KOPT-K1 (cell line): ENCODE results near the gene POU2F1.

ENCODE experiments used
- H3K27ac ChIP-seq: fragments of 200-600 bp; sonication (generic); 2 replicates; pipeline ENCODE4 v1.5.1; 2016; ENCODE audit warnings: antibody characterized with exemption, mild to moderate bottlenecking, low read depth, low read length; ENCODE audit not compliant: poor library complexity, severe bottlenecking
- H3K36me3 ChIP-seq: fragments of 200-600 bp; sonication (generic); 2 replicates; pipeline ENCODE4 v1.5.1; 2017; ENCODE audit warnings: antibody characterized with exemption, mild to moderate bottlenecking, low read length, moderate library complexity; ENCODE audit not compliant: insufficient read depth
- H3K9me3 ChIP-seq: fragments of 200-600 bp; sonication (generic); 2 replicates; pipeline ENCODE4 v1.5.1; 2017; ENCODE audit warnings: antibody characterized with exemption, low read length, mild to moderate bottlenecking; ENCODE audit not compliant: insufficient read depth, poor library complexity, severe bottlenecking

POU2F1 gene

GRCh38 chr1:167328816-167329483 is 108.3 kb downstream of the POU2F1 start:
- Histone ChIP-seq H3K36me3 (peaks cover 8% of the 10 kb centered on the region), H3K9me3 (peaks cover 19% of the 10 kb centered on the region), H3K27ac (no peak overlapping the region)

DNA sequence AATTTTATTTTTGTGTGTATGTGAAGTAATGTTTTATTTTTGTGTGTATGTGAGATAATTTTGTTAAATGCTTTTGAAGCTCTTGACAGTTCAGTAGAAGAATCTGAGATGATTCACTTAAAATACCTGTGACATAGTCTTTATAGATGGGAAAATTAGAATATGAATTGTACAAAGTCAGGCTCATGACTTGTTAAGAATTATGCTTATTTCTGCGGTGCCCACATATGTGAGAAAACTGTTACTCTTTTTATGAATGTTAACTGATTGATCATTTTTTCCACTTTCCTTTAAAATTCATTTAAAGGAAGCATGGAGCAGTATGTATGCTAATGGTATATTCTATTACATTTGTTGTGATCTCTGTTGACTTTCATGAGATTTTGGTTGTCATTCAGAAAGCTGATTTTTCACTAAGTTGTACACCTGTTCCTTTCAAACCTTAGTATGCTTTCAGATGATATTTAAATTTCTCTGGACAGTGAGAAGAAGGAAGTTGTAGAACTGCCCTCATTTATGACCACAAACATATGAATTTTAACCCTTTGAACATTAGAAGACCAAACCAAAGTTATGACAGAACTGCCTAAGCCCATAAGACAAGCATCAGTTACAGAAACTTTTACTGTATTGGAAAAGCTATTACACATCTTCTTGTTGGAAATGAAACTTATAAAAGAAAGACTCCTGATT is 110.1 kb downstream of the POU2F1 start:
- H3K9me3 ChIP-seq = peaks cover 4% of the 10 kb centered on the region
- no peak overlapping the region for H3K27ac ChIP-seq
- peaks cover 9% of the 10 kb centered on the region for H3K36me3 ChIP-seq

DNA sequence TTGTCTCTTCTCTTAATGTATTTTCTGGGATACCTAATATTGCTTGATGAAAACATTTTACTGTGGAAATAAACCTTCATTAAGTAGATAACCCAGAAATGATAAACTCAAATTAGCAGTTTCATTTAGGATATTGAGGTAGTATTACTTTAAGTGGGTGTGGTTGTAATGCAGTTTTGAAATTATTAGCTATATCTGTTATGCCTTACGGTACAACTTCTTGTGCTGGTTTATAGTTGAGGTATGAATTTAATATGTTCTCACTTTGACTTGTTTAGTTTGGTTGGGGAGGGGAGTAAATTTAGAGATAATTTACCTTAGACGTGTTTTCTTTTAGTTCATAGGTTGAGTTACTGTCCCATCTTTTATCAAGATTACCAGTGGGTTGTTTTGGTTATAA is 111.0 kb downstream of the POU2F1 start:
- Histone ChIP-seq H3K27ac (no peak overlapping the region), H3K9me3 (no peaks in the 10 kb centered on the region), H3K36me3 (peaks cover 9% of the 10 kb centered on the region)

GRCh38 chr1:167332503-167332902 is 111.8 kb downstream of the POU2F1 start:
- no peak overlapping the region for H3K27ac ChIP-seq
- peaks cover 7% of the 10 kb centered on the region for H3K9me3 ChIP-seq
- peaks cover 9% of the 10 kb centered on the region for H3K36me3 ChIP-seq

- peaks cover 9% of the 10 kb centered on the region for H3K36me3 ChIP-seq
- H3K27ac ChIP-seq = no peak overlapping the region
- peaks cover 8% of the 10 kb centered on the region for H3K9me3 ChIP-seq
Observed at GRCh38 chr1:167333124-167333523, 112.4 kb downstream of the POU2F1 start.

DNA sequence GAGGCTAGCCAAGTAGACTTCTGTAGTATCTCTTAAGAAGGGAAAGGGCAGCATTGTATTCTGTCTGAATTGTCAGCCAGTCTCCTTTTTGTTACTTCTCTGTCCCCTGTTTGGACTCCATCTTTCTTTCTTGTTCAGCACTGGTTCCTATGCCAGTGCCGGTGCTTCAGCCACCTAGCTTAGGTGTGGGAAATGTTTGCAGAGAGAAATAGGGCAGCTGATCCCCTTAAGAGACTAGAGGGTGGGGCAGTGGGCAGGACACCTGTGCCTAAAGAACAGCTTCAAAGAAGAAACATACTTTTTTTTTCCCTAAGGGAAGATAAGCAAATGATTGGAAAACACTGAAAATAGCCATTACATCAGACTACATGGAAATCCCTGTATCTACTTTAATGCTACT is 113.0 kb downstream of the POU2F1 start:
- Histone ChIP-seq H3K36me3 (peaks cover 9% of the 10 kb centered on the region), H3K9me3 (peaks cover 8% of the 10 kb centered on the region), H3K27ac (no peak overlapping the region)

DNA sequence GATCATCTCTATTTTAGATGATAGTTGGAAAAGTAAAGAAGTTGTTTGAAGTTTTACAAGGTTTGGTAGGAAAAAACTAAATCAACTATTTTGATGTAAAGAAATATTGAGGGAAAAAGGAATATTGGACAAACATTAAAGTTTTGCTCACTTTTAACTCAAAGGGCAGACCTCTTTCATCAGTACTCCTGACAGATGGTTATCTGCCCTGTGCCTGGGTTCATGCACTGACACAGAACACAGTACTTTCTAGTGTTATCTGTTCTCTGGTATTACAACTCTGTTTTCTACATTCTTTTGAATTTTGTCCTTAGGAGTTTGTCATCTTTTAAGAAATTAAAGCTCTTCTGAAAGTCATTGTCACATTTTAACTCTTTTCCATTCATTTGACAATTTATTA is 118.7 kb downstream of the POU2F1 start:
- peaks cover under 1% of the 10 kb centered on the region; the same call in 1 of the 2 replicates for H3K36me3 ChIP-seq
- no peak overlapping the region for H3K27ac ChIP-seq
- peaks cover 8% of the 10 kb centered on the region for H3K9me3 ChIP-seq

DNA sequence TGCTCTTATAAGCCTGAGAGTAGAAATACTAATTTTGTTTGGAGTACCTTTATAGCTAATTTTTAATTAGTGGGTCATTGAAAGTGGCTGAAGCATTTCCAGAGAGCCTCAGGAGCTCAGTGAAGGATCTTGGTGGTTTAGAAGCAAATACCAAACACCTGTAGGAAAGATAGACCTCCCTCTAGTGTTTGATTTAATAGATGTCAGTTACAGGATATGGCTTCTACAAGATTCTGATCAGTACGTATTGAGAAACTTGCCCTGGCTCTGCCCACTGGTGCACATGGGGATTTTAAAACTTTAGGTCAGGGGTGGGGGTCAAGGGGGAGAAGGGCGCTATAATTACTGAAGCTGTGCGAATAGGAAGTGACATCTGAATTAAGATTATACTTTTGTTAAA is 122.2 kb downstream of the POU2F1 start:
- H3K27ac ChIP-seq = no peak overlapping the region
- no peaks in the 10 kb centered on the region for H3K9me3 ChIP-seq
- H3K36me3 ChIP-seq = no peaks in the 10 kb centered on the region; the same call in 1 of the 2 replicates

- Histone ChIP-seq H3K27ac (no peak overlapping the region), H3K36me3 (no peaks in the 10 kb centered on the region), H3K9me3 (no peaks in the 10 kb centered on the region)
Observed at GRCh38 chr1:167344112-167344511, 123.4 kb downstream of the POU2F1 start.

- Histone ChIP-seq H3K36me3 (no peaks in the 10 kb centered on the region), H3K27ac (no peak overlapping the region), H3K9me3 (no peaks in the 10 kb centered on the region)
Observed at GRCh38 chr1:167344615-167345385, 124.1 kb downstream of the POU2F1 start.

- Histone ChIP-seq H3K27ac (no peak overlapping the region), H3K9me3 (no peaks in the 10 kb centered on the region), H3K36me3 (no peaks in the 10 kb centered on the region)
Observed at GRCh38 chr1:167345386-167345733, 124.7 kb downstream of the POU2F1 start.

DNA sequence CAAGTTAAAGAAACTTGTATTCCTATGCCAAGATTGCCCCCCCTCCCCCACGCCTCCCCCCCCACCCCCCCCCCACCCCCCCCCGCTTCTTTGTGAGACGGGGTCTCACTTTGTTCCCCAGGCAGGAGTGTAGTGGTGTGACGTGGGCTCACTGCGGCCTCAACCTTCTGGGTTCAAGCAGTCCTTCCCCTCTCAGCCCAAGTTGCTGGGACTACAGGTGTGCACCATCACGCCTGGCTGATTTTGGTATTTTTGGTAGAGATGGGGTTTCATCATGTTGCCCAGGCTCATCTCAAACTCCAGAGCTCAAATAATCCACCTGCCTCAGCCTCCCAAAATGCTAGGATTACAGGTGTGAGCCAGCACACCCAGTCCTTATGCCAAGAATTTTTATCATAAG is 136.6 kb downstream of the POU2F1 start:
- Histone ChIP-seq H3K27ac (no peak overlapping the region), H3K36me3 (no peaks in the 10 kb centered on the region)

DNA sequence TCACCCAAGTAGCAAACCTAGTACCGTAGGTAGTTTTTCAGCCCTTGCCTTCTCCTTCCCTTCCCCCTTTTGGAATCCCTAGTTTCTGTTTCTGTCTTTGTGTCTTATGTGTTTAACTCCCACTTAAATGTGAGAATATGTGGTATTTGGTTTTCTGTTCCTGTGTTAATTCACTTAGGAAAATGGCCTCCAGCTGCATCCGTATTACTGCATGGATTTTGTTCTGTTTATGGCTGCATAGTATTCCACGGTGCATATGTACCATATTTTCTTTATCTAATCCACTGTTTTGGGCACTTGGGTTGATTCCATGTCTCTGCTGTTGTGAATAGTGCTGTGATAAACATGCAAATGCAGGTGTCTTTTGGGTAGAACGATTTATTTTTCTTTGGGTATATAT is 138.6 kb downstream of the POU2F1 start:
- Histone ChIP-seq H3K27ac (no peak overlapping the region), H3K36me3 (no peaks in the 10 kb centered on the region), H3K9me3 (peaks cover 9% of the 10 kb centered on the region)

More for the DNA sequence above, 136.6 kb downstream of the POU2F1 start:
- peaks cover 9% of the 10 kb centered on the region for H3K9me3 ChIP-seq

DNA sequence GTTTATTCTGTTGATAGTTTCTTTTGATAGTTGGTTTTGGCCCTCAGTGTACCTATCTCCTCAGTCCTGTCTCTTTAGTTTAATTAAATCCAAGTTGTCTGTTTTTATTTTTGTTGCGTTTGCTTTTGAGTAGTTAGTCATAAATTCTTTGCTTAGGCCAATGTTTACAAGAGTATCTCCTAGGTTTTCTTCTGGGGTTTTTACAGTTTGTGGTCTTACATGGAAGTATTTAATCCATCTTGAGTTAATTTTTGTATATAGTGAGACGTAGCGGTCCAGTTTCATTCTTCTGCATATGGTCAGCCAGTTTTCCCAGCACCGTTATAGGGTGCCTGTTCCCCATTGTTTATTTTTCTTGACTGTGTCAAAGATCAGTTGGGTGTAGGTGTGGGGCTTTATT is 139.4 kb downstream of the POU2F1 start:
- Histone ChIP-seq H3K27ac (no peak overlapping the region), H3K9me3 (peaks cover 4% of the 10 kb centered on the region), H3K36me3 (no peaks in the 10 kb centered on the region)

DNA sequence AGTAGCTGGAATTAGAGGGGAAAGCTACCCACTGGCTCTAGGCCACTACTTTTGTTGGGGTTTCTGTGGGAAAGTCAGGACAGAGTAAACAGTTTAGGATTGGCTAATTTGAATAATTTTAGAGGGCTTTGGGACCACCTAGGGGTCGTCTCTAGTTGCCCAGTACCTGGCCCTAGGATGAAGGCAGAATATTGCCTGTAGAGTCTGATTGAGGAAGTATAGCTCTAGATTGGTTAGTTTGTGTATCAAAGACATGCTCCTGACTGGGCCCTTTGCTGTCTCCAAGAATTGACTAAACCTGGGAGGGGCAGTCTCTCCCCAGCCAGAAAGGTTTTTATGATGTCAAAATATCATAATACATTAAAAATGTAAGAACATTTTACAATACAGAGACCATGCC is 142.0 kb downstream of the POU2F1 start:
- H3K9me3 ChIP-seq = no peaks in the 10 kb centered on the region
- no peaks in the 10 kb centered on the region for H3K36me3 ChIP-seq
- H3K27ac ChIP-seq = no peak overlapping the region
